ENCODE results near the gene IL31RA. TPM values are rescaled to one million over a fixed set of nuclear protein-coding genes. Genes with fewer than 3 reads are reported as not detected.

Gene IL31RA
- total RNA-seq, 1 donor from 2014 or later: not detected

- Mint-ChIP-seq H3K9me3 (peaks cover 21% of the 10 kb centered on the region), H3K27me3 (ENCODE audit: low read depth) (peaks cover 2% of the 10 kb centered on the region), H3K27ac (no peak overlapping the region), H3K4me3 (ENCODE audit: low read depth) (no peak overlapping the region), H3K4me1 (ENCODE audit: low read depth) (peaks cover 32% of the 10 kb centered on the region), H3K36me3 (ENCODE audit: low read depth) (peaks cover 15% of the 10 kb centered on the region)
- intact Hi-C loops (cut with micrococcal nuclease): no loop called here
- DNase-seq (ENCODE audit: low spot score): no peak
These were observed 3.3 kb upstream of the IL31RA start for GRCh38 chr5:55847837-55848236.

- H3K27me3 Mint-ChIP-seq (ENCODE audit: low read depth): peaks cover 2% of the 10 kb centered on the region
- peaks cover 21% of the 10 kb centered on the region for H3K9me3 Mint-ChIP-seq
- peaks cover 41% of the 10 kb centered on the region for H3K4me1 Mint-ChIP-seq (ENCODE audit: low read depth)
- intact Hi-C loops (cut with micrococcal nuclease): no loop called here
- H3K27ac Mint-ChIP-seq: no peak overlapping the region
- no peak overlapping the region for H3K4me3 Mint-ChIP-seq (ENCODE audit: low read depth)
- H3K36me3 Mint-ChIP-seq (ENCODE audit: low read depth): peaks cover 15% of the 10 kb centered on the region
- no peak for DNase-seq (ENCODE audit: low spot score)
These were observed 2.4 kb upstream of the IL31RA start for GRCh38 chr5:55848783-55849182.

- Mint-ChIP-seq H3K4me3 (ENCODE audit: low read depth) (no peak overlapping the region), H3K36me3 (ENCODE audit: low read depth) (peaks cover 4% of the 10 kb centered on the region), H3K4me1 (ENCODE audit: low read depth) (peaks cover 59% of the 10 kb centered on the region), H3K9me3 (peaks cover 3% of the 10 kb centered on the region), H3K27ac (no peak overlapping the region), H3K27me3 (ENCODE audit: low read depth) (peaks cover 2% of the 10 kb centered on the region)
- intact Hi-C loops (cut with micrococcal nuclease): loop anchor here (10.0 kb wide), 1 partner anchor 473 kb away; no protein-coding TSS in a partner anchor
- DNase-seq (ENCODE audit: low spot score): no peak
These were observed 470 bp downstream of the IL31RA start for GRCh38 chr5:55851675-55851979.

- H3K4me3 Mint-ChIP-seq (ENCODE audit: low read depth): no peak overlapping the region
- peaks cover 3% of the 10 kb centered on the region for H3K9me3 Mint-ChIP-seq
- H3K4me1 Mint-ChIP-seq (ENCODE audit: low read depth): peaks cover 68% of the 10 kb centered on the region
- DNase-seq (ENCODE audit: low spot score): no peak
- intact Hi-C loops (cut with micrococcal nuclease): loop anchor here (10.0 kb wide), 1 partner anchor 472 kb away; no protein-coding TSS in a partner anchor
- no peak overlapping the region for H3K27ac Mint-ChIP-seq
- peaks cover 2% of the 10 kb centered on the region for H3K27me3 Mint-ChIP-seq (ENCODE audit: low read depth)
- H3K36me3 Mint-ChIP-seq (ENCODE audit: low read depth): peaks cover 3% of the 10 kb centered on the region
These were observed 1.3 kb downstream of the IL31RA start for GRCh38 chr5:55852503-55852902.

- intact Hi-C loops (cut with micrococcal nuclease): loop anchor here (10.0 kb wide), 1 partner anchor 472 kb away; no protein-coding TSS in a partner anchor
- Mint-ChIP-seq H3K4me3 (ENCODE audit: low read depth) (no peak overlapping the region), H3K27me3 (ENCODE audit: low read depth) (peaks cover 2% of the 10 kb centered on the region), H3K27ac (no peak overlapping the region), H3K4me1 (ENCODE audit: low read depth) (peaks cover 68% of the 10 kb centered on the region), H3K36me3 (ENCODE audit: low read depth) (no peaks in the 10 kb centered on the region), H3K9me3 (no peaks in the 10 kb centered on the region)
- no peak for DNase-seq (ENCODE audit: low spot score)
These were observed 2.0 kb downstream of the IL31RA start for GRCh38 chr5:55853041-55853670.

- intact Hi-C loops (cut with micrococcal nuclease): loop anchor here (10.0 kb wide), 1 partner anchor 471 kb away; no protein-coding TSS in a partner anchor
- Mint-ChIP-seq H3K4me1 (ENCODE audit: low read depth) (peaks cover 69% of the 10 kb centered on the region), H3K27ac (no peak overlapping the region), H3K9me3 (no peaks in the 10 kb centered on the region), H3K27me3 (ENCODE audit: low read depth) (peaks cover 2% of the 10 kb centered on the region), H3K4me3 (ENCODE audit: low read depth) (no peak overlapping the region), H3K36me3 (ENCODE audit: low read depth) (no peaks in the 10 kb centered on the region)
- DNase-seq (ENCODE audit: low spot score): no peak
These were observed 2.7 kb downstream of the IL31RA start for GRCh38 chr5:55853818-55854217.

- no peak for DNase-seq (ENCODE audit: low spot score)
- Mint-ChIP-seq H3K9me3 (no peaks in the 10 kb centered on the region), H3K27me3 (ENCODE audit: low read depth) (no peaks in the 10 kb centered on the region), H3K4me3 (ENCODE audit: low read depth) (peak overlapping the region; percentile 3), H3K36me3 (ENCODE audit: low read depth) (no peaks in the 10 kb centered on the region), H3K4me1 (ENCODE audit: low read depth) (peaks cover 61% of the 10 kb centered on the region), H3K27ac (peak overlapping the region; percentile 19)
- intact Hi-C loops (cut with micrococcal nuclease): loop anchor here (10.0 kb wide), 1 partner anchor 469 kb away; no protein-coding TSS in a partner anchor
These were observed 4.4 kb downstream of the IL31RA start for GRCh38 chr5:55855509-55855908.

GRCh38 chr5:55856516-55857246 lies 5.5 kb downstream of the IL31RA start:
- peak; percentile 28 for DNase-seq (ENCODE audit: low spot score)
- Mint-ChIP-seq H3K4me3 (ENCODE audit: low read depth) (peak overlapping the region; percentile 26), H3K36me3 (ENCODE audit: low read depth) (peaks cover 2% of the 10 kb centered on the region), H3K27me3 (ENCODE audit: low read depth) (no peaks in the 10 kb centered on the region), H3K9me3 (peaks cover 3% of the 10 kb centered on the region), H3K27ac (peak overlapping the region; percentile 13), H3K4me1 (ENCODE audit: low read depth) (peaks cover 56% of the 10 kb centered on the region)
- intact Hi-C loops (cut with micrococcal nuclease): loop anchor here (1.0 to 10.0 kb wide), 5 partner anchors 12 to 468 kb away; partner anchors contain the start of gene SLC38A9

GRCh38 chr5:55857247-55857640 lies 6.1 kb downstream of the IL31RA start:
- no peak for DNase-seq (ENCODE audit: low spot score)
- intact Hi-C loops (cut with micrococcal nuclease): loop anchor here (2.0 to 10.0 kb wide), 4 partner anchors 42 to 468 kb away; partner anchors contain the start of gene SLC38A9
- no peaks in the 10 kb centered on the region for H3K27me3 Mint-ChIP-seq (ENCODE audit: low read depth)
- peaks cover 3% of the 10 kb centered on the region for H3K36me3 Mint-ChIP-seq (ENCODE audit: low read depth)
- H3K27ac Mint-ChIP-seq: peak overlapping the region; percentile 13
- H3K4me1 Mint-ChIP-seq (ENCODE audit: low read depth): peaks cover 54% of the 10 kb centered on the region
- peaks cover 5% of the 10 kb centered on the region for H3K9me3 Mint-ChIP-seq
- H3K4me3 Mint-ChIP-seq (ENCODE audit: low read depth): no peak overlapping the region

GRCh38 chr5:55858104-55858503 lies 6.9 kb downstream of the IL31RA start:
- peaks cover 47% of the 10 kb centered on the region for H3K4me1 Mint-ChIP-seq (ENCODE audit: low read depth)
- no peak overlapping the region for H3K4me3 Mint-ChIP-seq (ENCODE audit: low read depth)
- intact Hi-C loops (cut with micrococcal nuclease): loop anchor here (10.0 kb wide), 1 partner anchor 467 kb away; no protein-coding TSS in a partner anchor
- H3K27ac Mint-ChIP-seq: no peak overlapping the region
- peaks cover 3% of the 10 kb centered on the region for H3K36me3 Mint-ChIP-seq (ENCODE audit: low read depth)
- peaks cover 5% of the 10 kb centered on the region for H3K9me3 Mint-ChIP-seq
- DNase-seq (ENCODE audit: low spot score): no peak
- H3K27me3 Mint-ChIP-seq (ENCODE audit: low read depth): no peaks in the 10 kb centered on the region

GRCh38 chr5:55860288-55860687 lies 9.1 kb downstream of the IL31RA start:
- no peak overlapping the region for H3K4me3 Mint-ChIP-seq (ENCODE audit: low read depth)
- peaks cover 35% of the 10 kb centered on the region for H3K4me1 Mint-ChIP-seq (ENCODE audit: low read depth)
- intact Hi-C loops (cut with micrococcal nuclease): no loop called here
- H3K9me3 Mint-ChIP-seq: peaks cover 5% of the 10 kb centered on the region
- H3K36me3 Mint-ChIP-seq (ENCODE audit: low read depth): peaks cover 3% of the 10 kb centered on the region
- DNase-seq (ENCODE audit: low spot score): no peak
- H3K27me3 Mint-ChIP-seq (ENCODE audit: low read depth): no peaks in the 10 kb centered on the region
- no peak overlapping the region for H3K27ac Mint-ChIP-seq

GRCh38 chr5:55860709-55861108 lies 9.6 kb downstream of the IL31RA start:
- Mint-ChIP-seq H3K36me3 (ENCODE audit: low read depth) (peaks cover 3% of the 10 kb centered on the region), H3K4me3 (ENCODE audit: low read depth) (no peak overlapping the region), H3K4me1 (ENCODE audit: low read depth) (peaks cover 32% of the 10 kb centered on the region), H3K27me3 (ENCODE audit: low read depth) (no peaks in the 10 kb centered on the region), H3K9me3 (peaks cover 5% of the 10 kb centered on the region), H3K27ac (no peak overlapping the region)
- intact Hi-C loops (cut with micrococcal nuclease): no loop called here
- DNase-seq (ENCODE audit: low spot score): no peak
